Neuronal stem cell (in vitro differentiated cells): ENCODE data around the gene PAX7.
A peak's percentile ranks its signal among the peaks of the same experiment; 100 is the strongest.

Experiments used
- DNase-seq: peaks from one replicate; pipeline ENCODE4 v3.0.0-alpha.2; 2013; ENCODE audit warnings: low spot score
- H2AFZ ChIP-seq: one replicate; pipeline ENCODE4 v1.6.1; 2013; ENCODE audit warnings: mild to moderate bottlenecking, low read length, inconsistent platforms
- H2AK5ac ChIP-seq: 2 replicates; pipeline ENCODE4 v1.6.1; 2013; ENCODE audit warnings: low read depth, mild to moderate bottlenecking, inconsistent platforms, low read length, moderate library complexity, mixed read lengths
- H2BK120ac ChIP-seq: 2 replicates; pipeline ENCODE4 v1.6.1; 2013; ENCODE audit warnings: low read depth, mild to moderate bottlenecking, inconsistent platforms, low read length, moderate library complexity, mixed read lengths
- H2BK12ac ChIP-seq: one replicate; pipeline ENCODE4 v1.6.1; 2013; ENCODE audit warnings: low read length, inconsistent platforms
- H2BK15ac ChIP-seq: 2 replicates; pipeline ENCODE4 v1.6.1; 2013; ENCODE audit warnings: mild to moderate bottlenecking, low read length, inconsistent platforms, mixed read lengths
- H2BK5ac ChIP-seq: one replicate; pipeline ENCODE4 v1.6.1; 2013; ENCODE audit warnings: inconsistent platforms, mild to moderate bottlenecking, low read length, moderate library complexity
- H3K14ac ChIP-seq: one replicate; pipeline ENCODE4 v1.6.1; 2013; ENCODE audit warnings: low read length, inconsistent platforms
- H3K18ac ChIP-seq: 2 replicates; pipeline ENCODE4 v1.6.1; 2013; ENCODE audit warnings: low read length, inconsistent platforms
- H3K23ac ChIP-seq: 2 replicates; pipeline ENCODE4 v1.6.1; 2013; ENCODE audit warnings: low read depth, mild to moderate bottlenecking, mixed read lengths, low read length, inconsistent platforms; ENCODE audit not compliant: poor library complexity
- H3K27ac ChIP-seq: replicated peaks from 3 replicates; pipeline ENCODE4 v1.5.1; 2013; ENCODE audit warnings: low read length, inconsistent platforms
- H3K27me3 ChIP-seq, 3 experiments: 2 replicates each; pipeline ENCODE4 v1.6.1; 2013; ENCODE audit warnings: low read length in 3 of 3, mild to moderate bottlenecking in 2 of 3, inconsistent platforms in 1 of 3, low read depth in 1 of 3, mixed read lengths in 1 of 3, moderate library complexity in 1 of 3; ENCODE audit not compliant: control insufficient read depth in 3 of 3, insufficient read depth in 3 of 3
- H3K36me3 ChIP-seq, 2 donors: replicated peaks in 1 of 2; 2 replicates each; pipeline ENCODE4 v1.6.1; 2013; ENCODE audit warnings: low read length in 2 of 2; ENCODE audit not compliant: control insufficient read depth in 2 of 2, insufficient read depth in 2 of 2
- H3K4ac ChIP-seq: 2 replicates; pipeline ENCODE4 v1.6.1; 2013; ENCODE audit warnings: inconsistent platforms, mild to moderate bottlenecking, low read length, moderate library complexity
- H3K4me1 ChIP-seq, 2 donors: 1 replicate in 1 of 2; 2 replicates in 1 of 2; pipeline ENCODE4 v1.6.1; 2013; ENCODE audit warnings: low read length in 2 of 2, low read depth in 1 of 2; ENCODE audit not compliant: control insufficient read depth in 2 of 2, insufficient read depth in 1 of 2
- H3K4me2 ChIP-seq: one replicate; pipeline ENCODE4 v1.6.1; 2013; ENCODE audit warnings: mild to moderate bottlenecking, low read length, inconsistent platforms; ENCODE audit not compliant: insufficient read depth, poor library complexity, severe bottlenecking
- H3K4me3 ChIP-seq, 2 donors: 2 replicates each; pipeline ENCODE4 v1.5.1; 2013; ENCODE audit warnings: low read length in 2 of 2, mild to moderate bottlenecking in 2 of 2, inconsistent platforms in 1 of 2, moderate library complexity in 1 of 2
- H3K79me1 ChIP-seq: one replicate; pipeline ENCODE4 v1.6.1; 2013; ENCODE audit warnings: low read depth, mild to moderate bottlenecking, inconsistent platforms, low read length, moderate library complexity
- H3K9ac ChIP-seq: one replicate; pipeline ENCODE4 v1.6.1; 2013; ENCODE audit warnings: mild to moderate bottlenecking, low read depth, low read length, inconsistent platforms; ENCODE audit not compliant: poor library complexity
- H3K9me3 ChIP-seq, 2 donors: replicated peaks in 1 of 2; 2 replicates each; pipeline versions ENCODE3 to v1.6.1; 2013; ENCODE audit warnings: low read length in 2 of 2, mild to moderate bottlenecking in 2 of 2, inconsistent platforms in 1 of 2, low read depth in 1 of 2, mixed read lengths in 1 of 2, moderate library complexity in 1 of 2; ENCODE audit not compliant: control insufficient read depth in 2 of 2, insufficient read depth in 1 of 2
- H4K8ac ChIP-seq: one replicate; pipeline ENCODE4 v1.6.1; 2013; ENCODE audit warnings: low read depth, mild to moderate bottlenecking, inconsistent platforms, low read length, moderate library complexity
- H4K91ac ChIP-seq: one replicate; pipeline ENCODE4 v1.6.1; 2013; ENCODE audit warnings: low read length, low read depth, mild to moderate bottlenecking, inconsistent platforms; ENCODE audit not compliant: poor library complexity
- WGBS, 2 donors: extraction: QIAGEN DNeasy Blood & Tissue Kit; methylation state at CpG; one replicate each; pipeline ENCODE4 v1.1.7; 2013; ENCODE audit warnings: missing lambda C conversion rate in 2 of 2, mixed read lengths in 1 of 2; ENCODE audit not compliant: insufficient read length in 2 of 2, insufficient replicate concordance in 1 of 2; ENCODE audit errors: extremely low coverage in 2 of 2; 5-methylcytosine and 5-hydroxymethylcytosine counted together

PAX7 gene

GRCh38 chr1:18739408-18739807 lies 108.8 kb downstream of the PAX7 start:
- Histone ChIP-seq H3K79me1 (no peaks in the 10 kb centered on the region), H3K4me3 (no peak overlapping the region), H2BK12ac (no peak overlapping the region), H3K4ac (no peak overlapping the region), H3K27ac (no peak overlapping the region), H3K4me2 (no peak overlapping the region), H2BK120ac (no peak overlapping the region), H3K27me3 (peaks cover 0 to 5% (median 0%) of the 10 kb centered on the region in 3 experiments), H3K4me1 (peaks cover 0 to 20% of the 10 kb centered on the region in 2 donors), H3K18ac (no peak overlapping the region), H3K23ac (no peak overlapping the region), H3K9ac (no peak overlapping the region), H2AFZ (no peak overlapping the region), H3K36me3 (no peaks in the 10 kb centered on the region), H2BK15ac (no peak overlapping the region), H4K8ac (no peak overlapping the region), H3K14ac (no peak overlapping the region), H2BK5ac (no peak overlapping the region), H3K9me3 (no peaks in the 10 kb centered on the region), H4K91ac (no peak overlapping the region), H2AK5ac (no peak overlapping the region)
- DNase-seq = no peak
- no CpG with 5 or more reads among the region's 6 CpGs for WGBS, 2 donors

- no CpG with 5 or more reads among the region's 15 CpGs for WGBS, 2 donors
- H3K18ac ChIP-seq = no peak overlapping the region
These were observed 109.3 kb downstream of the PAX7 start for GRCh38 chr1:18739897-18740296.

GRCh38 chr1:18740617-18741016 lies 110.0 kb downstream of the PAX7 start:
- Histone ChIP-seq H2AFZ (no peak overlapping the region), H3K27me3 (no peaks in the 10 kb centered on the region), H3K4me1 (peaks cover 0 to 17% of the 10 kb centered on the region in 2 donors), H3K36me3 (no peaks in the 10 kb centered on the region), H3K4me2 (no peak overlapping the region), H3K9me3 (no peaks in the 10 kb centered on the region), H3K23ac (no peak overlapping the region), H2AK5ac (no peak overlapping the region), H3K14ac (no peak overlapping the region), H3K18ac (no peak overlapping the region), H3K9ac (no peak overlapping the region), H3K4me3 (no peak overlapping the region), H4K8ac (no peak overlapping the region), H3K79me1 (no peaks in the 10 kb centered on the region), H3K27ac (no peak overlapping the region), H2BK120ac (no peak overlapping the region), H3K4ac (no peak overlapping the region), H2BK5ac (no peak overlapping the region), H2BK15ac (no peak overlapping the region), H4K91ac (no peak overlapping the region), H2BK12ac (no peak overlapping the region)
- no peak for DNase-seq
- WGBS, 2 donors = no CpG with 5 or more reads among the region's 1 CpG

More at GRCh38 chr1:18739897-18740296, 109.3 kb downstream of the PAX7 start:
- H4K8ac ChIP-seq = no peak overlapping the region
- no peak overlapping the region for H2AK5ac ChIP-seq
- H3K79me1 ChIP-seq = no peaks in the 10 kb centered on the region
- H2BK5ac ChIP-seq = no peak overlapping the region
- H3K14ac ChIP-seq = no peak overlapping the region
- peaks cover 0 to 5% (median 0%) of the 10 kb centered on the region in 3 experiments for H3K27me3 ChIP-seq
- no peak overlapping the region for H2BK15ac ChIP-seq
- no peak overlapping the region for H2BK120ac ChIP-seq
- H3K9me3 ChIP-seq = no peaks in the 10 kb centered on the region
- H3K23ac ChIP-seq = no peak overlapping the region
- no peak for DNase-seq
- H3K4ac ChIP-seq = no peak overlapping the region
- H2BK12ac ChIP-seq = no peak overlapping the region
- H2AFZ ChIP-seq = no peak overlapping the region
- H3K9ac ChIP-seq = no peak overlapping the region
- H3K4me2 ChIP-seq = no peak overlapping the region
- no peak overlapping the region for H3K4me3 ChIP-seq
- H3K27ac ChIP-seq = no peak overlapping the region
- no peak overlapping the region for H4K91ac ChIP-seq
- no peaks in the 10 kb centered on the region for H3K36me3 ChIP-seq
- peaks cover 0 to 19% of the 10 kb centered on the region in 2 donors for H3K4me1 ChIP-seq

GRCh38 chr1:18743233-18743632 lies 112.6 kb downstream of the PAX7 start:
- H3K9me3 ChIP-seq = no peaks in the 10 kb centered on the region
- no peaks in the 10 kb centered on the region for H3K27me3 ChIP-seq
- H3K4ac ChIP-seq = no peak overlapping the region

More at GRCh38 chr1:18743233-18743632, 112.6 kb downstream of the PAX7 start:
- Histone ChIP-seq H3K79me1 (no peaks in the 10 kb centered on the region), H3K23ac (no peak overlapping the region), H2BK15ac (no peak overlapping the region), H3K14ac (no peak overlapping the region), H2AFZ (no peak overlapping the region), H2BK120ac (no peak overlapping the region), H2BK5ac (no peak overlapping the region), H3K36me3 (no peaks in the 10 kb centered on the region), H2AK5ac (no peak overlapping the region), H4K8ac (no peak overlapping the region), H3K4me2 (no peak overlapping the region), H3K18ac (peak overlapping the region; percentile 23), H3K4me3 (no peak overlapping the region), H4K91ac (no peak overlapping the region), H3K9ac (no peak overlapping the region), H3K27ac (no peak overlapping the region), H2BK12ac (no peak overlapping the region), H3K4me1 (peaks cover 0 to 5% of the 10 kb centered on the region in 2 donors)
- DNase-seq = no peak
- no CpG with 5 or more reads among the region's 7 CpGs for WGBS, 2 donors
